SH-SY5Y (cell line): ENCODE data around the gene CPLX1.

ENCODE experiments used
- GATA2 ChIP-seq: IDR thresholded peaks from 2 replicates; pipeline ENCODE4 v1.6.1; 2011; ENCODE audit warnings: mild to moderate bottlenecking, low read depth, low read length
- GATA3 ChIP-seq: IDR thresholded peaks from 2 replicates; pipeline ENCODE4 v1.6.1; 2011; ENCODE audit warnings: low read depth, mild to moderate bottlenecking, low read length, moderate library complexity

Gene CPLX1

GRCh38 chr4:822361-823175 lies 3.4 kb downstream of the CPLX1 start:
- no peak for TF ChIP-seq GATA3

GRCh38 chr4:821631-822030 lies 4.3 kb downstream of the CPLX1 start:
- no peak for TF ChIP-seq GATA2
- no peak for TF ChIP-seq GATA3

DNA sequence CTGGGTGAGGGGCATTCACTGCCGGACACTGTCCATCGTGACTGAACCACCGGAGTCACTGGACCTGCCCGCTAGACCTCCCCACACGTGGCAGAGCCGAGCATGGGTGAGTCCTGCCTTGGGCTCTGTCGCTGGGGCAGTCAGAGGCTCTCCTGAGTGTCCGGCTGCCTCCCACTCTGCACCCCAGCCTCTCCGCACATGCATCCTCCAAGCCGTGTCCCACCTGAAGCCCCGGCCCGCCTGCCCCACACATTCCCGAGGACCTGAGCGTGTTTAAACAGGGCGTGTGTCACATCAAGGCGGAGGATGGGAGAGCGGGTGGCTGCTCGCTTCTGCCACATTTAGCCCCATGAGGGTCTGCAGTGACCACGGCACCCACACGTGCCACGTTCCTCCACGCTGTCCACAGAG lies 4.7 kb downstream of the CPLX1 start:
- no peak for TF ChIP-seq GATA3
- no peak for TF ChIP-seq GATA2

DNA sequence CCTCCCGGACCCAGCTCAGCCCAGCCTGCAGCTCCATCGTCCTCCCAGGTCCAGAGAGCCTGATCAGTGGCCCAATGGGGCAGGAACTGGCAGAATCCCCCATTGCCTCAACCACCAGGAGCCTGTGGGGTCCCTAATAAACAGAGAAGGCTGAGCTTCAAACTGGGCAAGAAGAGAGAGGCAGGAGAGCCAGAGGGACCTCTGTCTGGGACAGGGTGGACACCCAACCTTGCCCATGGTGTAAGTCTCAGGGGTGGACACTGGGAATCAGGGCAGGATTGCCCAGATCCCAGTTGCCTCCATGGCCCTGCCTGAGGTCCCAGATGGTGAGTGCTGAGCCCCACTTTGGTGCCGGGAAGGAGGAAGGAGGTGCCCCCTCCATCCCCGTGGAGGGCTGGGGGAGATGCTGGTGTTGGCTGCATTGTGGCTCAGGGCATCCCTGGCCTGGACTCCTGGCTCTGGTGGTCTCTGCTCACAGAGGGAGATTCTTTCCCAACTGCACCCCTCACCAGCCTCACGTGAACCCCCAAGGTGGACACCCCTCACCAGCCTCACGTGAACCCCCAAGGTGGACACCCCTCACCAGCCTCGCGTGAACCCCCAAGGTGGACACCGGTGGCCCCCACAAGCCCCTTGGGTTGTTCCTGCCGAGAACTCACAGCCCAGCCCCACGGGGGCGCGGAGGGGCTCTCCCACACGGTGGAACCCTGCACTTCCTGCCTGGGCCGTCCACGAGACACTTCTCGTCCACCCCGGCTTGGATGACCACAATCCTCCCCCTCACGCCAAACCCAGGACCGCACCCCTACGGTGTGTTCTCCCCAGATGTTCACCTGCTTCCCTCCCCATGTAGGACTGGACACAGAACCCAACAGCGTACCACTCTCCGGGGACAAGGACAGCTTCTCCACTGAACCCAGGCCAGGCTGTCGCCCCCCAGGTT lies 5.4 kb downstream of the CPLX1 start:
- TF ChIP-seq GATA2: no peak
- no peak for TF ChIP-seq GATA3

DNA sequence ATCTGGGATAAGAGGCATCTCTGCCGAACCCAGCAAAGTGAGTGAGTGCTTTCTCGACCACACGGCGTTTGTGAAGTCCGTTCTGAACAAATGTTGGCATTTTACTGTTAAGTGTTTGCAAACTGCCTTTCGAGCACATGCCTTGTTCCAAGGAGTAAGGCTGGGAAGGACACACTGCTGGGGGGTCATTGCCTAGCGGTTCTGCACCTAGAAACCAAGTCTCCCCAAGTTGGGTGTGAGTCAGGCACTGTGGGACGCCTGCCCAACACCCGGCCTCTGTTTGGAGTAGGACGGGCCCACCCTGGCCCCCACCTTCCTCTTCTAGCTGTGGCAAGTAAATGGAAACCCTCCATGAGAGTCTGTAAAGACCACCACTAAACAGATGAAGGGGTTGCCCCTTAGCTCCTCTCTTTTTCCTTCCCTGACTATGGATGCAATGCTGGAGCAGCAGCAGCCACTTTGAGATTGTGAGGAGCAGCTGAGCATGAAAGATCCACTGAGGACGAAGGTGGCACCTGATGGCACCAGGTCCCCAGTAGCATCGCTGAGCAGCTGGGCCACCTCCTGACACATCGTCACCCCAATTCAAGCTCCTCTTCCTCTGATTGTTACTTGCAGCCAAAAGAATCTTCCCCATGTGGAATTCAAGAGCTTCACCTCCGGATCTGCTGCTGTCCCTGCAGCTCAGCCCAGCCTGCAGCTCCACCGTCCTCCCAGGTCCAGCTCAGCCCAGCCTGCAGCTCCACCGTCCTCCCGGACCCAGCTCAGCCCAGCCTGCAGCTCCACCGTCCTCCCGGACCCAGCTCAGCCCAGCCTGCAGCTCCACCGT lies 6.3 kb downstream of the CPLX1 start:
- no peak for TF ChIP-seq GATA2

DNA sequence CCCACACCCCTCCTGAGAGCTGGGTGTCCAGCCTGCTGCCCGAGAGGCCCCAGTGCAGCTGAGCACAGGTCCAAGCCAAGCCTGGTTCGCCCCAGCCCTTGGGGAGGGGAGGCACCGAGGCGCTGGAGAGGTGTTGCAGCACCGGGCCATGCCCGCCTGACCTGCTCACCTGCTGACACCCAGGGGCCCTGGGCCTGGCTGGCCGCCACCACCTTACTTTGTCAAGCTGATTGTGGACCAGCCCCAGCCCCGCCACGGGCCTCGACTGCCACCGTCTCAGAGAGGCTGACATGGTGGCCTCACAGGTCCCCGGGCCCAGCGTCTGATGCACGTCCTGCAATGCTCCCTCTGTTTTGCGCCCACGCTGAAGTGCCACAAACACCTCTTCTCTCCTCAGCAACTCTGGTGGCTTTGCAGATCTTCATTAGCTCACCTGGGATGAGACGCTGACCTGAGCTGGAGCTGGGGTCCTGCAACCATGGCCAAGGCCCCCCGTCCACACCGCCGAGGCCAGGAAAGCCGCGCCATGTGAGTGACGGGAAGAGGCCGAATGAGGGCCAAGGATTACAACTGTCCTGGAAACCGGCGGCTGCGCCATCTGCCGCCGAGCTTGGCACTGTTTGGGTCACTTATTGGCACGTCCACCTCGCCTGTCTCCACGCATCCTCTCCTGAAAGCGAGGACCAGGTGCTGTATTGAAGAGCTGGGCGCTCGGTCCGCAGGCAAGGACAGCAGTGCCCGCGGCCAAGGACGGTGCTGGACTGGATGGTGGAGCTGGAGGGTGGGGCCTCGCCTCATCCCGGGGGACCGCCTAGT lies 7.6 kb downstream of the CPLX1 start:
- TF ChIP-seq GATA3: no peak
- no peak for TF ChIP-seq GATA2

DNA sequence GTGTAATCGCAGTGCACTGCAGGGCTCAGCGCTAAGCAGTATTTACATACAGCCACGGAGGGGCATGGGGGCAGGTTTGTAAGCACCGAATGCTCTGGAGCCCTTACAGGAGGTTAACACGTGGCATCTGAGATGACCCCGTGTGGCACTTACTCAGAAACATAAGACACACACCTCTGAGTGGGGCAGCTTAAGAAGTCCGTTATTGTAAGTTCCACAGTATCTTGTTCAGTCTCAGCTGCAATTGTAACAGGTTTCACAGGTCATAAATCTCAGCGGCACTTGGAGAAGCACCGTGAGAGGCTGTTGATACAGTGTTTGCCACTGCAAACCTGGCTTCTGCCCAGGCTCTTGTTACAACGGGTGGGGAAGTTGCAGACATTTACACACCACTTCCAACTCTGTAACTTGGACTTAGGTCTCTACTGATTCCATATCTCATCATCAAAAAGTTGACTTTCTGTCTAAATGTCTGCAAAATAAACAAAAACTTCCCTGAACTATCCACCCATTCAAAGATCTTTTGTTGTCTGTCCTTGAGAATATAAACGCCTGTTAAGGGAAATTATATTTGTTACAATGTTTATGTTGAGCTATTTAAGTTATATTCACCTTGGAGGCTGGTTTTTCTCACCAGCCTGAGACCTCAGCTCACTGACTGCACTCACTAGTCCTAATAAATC lies 10.3 kb downstream of the CPLX1 start:
- TF ChIP-seq GATA3 (no peak), GATA2 (no peak)

GRCh38 chr4:814312-814850 lies 11.5 kb downstream of the CPLX1 start:
- TF ChIP-seq GATA3 (no peak), GATA2 (no peak)

DNA sequence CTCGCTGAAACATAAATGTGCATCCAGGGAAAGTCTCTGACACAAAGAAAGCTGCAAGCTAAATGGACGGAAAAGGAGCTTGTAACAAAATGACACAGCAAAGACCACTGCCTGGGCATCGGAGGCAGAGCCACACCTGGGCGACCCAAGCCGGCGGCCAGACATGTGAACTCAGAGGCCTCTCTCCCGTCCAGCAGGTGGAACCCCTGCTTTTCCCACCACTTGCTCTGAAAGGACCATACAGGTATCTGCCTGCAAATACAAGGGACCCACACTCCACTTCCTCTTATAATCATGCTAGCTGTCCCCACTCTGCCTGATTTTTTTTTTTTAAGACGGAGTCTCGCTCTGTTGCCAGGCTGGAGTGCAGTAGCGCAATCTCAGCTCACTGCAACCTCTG lies 12.0 kb downstream of the CPLX1 start:
- TF ChIP-seq GATA3 (no peak), GATA2 (no peak)

DNA sequence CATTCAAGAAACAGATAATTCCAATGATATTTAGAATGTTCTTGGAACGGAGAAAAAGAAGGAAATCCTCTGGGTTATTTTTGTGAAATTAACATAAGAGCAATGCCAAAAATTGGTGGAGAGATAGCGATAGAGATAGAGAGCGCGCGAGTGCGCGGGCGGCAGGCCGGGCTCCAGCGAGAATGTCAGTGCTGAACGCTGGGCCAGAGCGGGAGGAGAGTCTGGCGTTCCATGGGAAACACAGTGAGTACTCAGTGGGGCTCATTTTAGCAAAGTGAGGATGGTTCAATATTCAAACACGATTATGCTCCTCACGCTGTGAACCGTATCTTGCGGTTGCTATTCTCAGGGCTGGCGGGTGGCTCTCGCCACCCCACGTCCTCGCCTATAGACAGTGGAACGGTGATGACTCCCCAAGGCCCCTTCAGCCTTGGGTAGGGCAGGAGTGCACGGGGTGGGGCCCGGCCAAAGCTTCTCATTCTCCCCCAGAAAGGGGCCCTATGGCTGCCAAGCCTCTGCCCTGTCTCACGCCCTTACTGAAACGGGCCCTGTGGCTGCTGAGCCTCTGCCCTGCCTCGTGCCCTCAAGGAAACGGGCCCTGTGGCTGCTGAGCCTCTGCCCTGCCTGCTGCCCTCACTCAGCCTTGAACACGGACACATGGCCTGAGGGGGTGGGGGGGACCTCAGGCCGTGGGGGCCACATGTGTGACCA lies 16.9 kb downstream of the CPLX1 start:
- TF ChIP-seq GATA3: no peak
- no peak for TF ChIP-seq GATA2

- TF ChIP-seq GATA3 (no peak), GATA2 (no peak)
These were observed 18.1 kb downstream of the CPLX1 start for GRCh38 chr4:807792-808191.

DNA sequence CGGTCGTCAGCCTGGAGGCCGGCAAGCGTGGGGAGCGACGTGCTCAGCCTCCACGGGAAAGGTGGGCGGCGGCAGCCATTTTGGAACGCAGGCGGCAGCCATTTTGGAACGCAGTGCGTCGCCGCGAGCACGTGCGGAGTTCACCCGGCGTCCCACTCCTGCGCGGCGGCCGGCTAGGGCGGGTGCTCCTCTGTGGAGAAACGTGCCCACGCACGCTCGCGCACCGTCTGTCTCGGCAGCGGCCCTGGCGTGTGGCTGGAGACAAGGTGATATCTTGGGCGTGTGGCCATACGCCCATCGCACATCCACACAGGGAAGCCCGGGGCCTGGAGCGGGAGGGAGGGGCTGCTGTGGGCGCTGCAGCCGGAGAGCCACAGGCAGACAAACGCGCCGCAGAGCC lies 21.1 kb downstream of the CPLX1 start:
- TF ChIP-seq GATA2 (no peak), GATA3 (no peak)

DNA sequence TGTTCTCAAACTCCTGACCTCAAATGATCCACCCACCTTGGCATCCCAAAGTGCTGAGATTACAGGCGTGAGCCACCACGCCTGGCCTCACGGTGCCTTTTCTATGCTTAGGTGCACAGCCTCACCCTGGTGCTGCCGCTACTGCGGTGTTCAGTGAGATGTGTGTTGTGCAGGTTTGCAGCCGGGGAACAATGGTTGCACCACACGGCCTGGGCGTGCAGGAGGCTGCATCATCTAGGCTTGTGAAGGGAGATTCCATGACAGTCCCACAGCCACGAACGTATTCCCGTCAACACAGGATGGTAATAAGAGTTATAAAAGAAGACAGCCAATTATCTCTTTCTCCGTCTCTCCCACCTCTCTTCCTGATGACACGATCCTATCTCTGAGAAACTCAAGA lies 22.0 kb downstream of the CPLX1 start:
- TF ChIP-seq GATA3 (no peak), GATA2 (no peak)
